Measurements from ENCODE around the gene MPRIP. TPM values are rescaled to one million over a fixed set of nuclear protein-coding genes. Genes with fewer than 3 reads are reported as not detected.
A peak's percentile ranks its signal among the peaks of the same experiment; 100 is the strongest.

The MPRIP gene
- total and polyA plus RNA-seq, 2 of the 13 experiments (the other 11 are each of a cell fraction or from before 2014, with no cell fraction given) = 50.2 to 52.4 TPM

DNA sequence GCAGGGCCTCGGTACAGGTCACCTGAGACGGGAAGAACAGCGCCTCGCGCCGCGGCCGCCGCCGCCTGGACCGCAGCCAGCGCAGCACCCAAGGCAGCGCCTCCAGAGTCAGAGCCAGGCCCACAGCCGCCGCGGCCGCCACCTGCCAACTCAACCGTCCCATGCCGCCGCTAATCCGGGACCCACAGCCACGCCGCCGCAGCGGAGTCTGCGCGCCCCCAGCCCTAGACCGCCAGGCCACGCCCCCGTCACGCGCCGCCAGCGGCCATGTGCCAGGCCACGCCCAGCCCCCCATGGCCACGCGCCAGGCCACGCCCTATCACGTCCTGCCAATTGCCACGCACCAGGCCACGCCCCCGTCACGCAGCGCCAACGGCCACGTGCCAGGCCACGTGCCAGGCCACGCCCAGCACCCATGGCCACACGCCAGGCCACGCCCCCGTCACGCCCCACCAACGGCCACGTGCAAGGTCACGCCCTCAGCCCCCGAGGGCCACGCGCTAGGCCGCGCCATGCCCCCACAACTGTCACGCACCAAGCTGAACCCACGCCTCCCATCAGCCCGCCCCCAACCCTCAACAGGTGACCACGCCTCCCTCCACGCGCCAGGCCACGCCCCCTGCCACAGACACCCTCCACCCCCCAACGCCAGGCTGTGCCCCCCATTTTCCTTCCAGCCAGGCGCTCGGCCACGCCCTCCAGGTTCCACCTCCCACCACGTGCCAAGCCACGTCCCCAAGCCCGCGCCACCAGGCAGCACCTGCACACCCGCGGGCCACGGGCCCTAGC, 164.1 kb downstream of the MPRIP start, which contains the start of gene PLD6 (continued):
- TF ChIP-seq ZNF674 (CRISPR knock-in tag; IDR thresholded peaks at IDR 0.05; ENCODE audit: low read depth) (peak; percentile 90), ZNF235 (CRISPR knock-in tag; IDR thresholded peaks at IDR 0.05; ENCODE audit: borderline replicate concordance) (peak; percentile 85), ZNF570 (CRISPR knock-in tag; IDR thresholded peaks at IDR 0.05; ENCODE audit: borderline replicate concordance) (0 out of 2 replicates have a peak, but pooled peaks have one; percentile 41), ZNF766 (CRISPR knock-in tag; IDR thresholded peaks at IDR 0.05; ENCODE audit: borderline replicate concordance) (peak; percentile 97), U2AF1 (optimal IDR thresholded peaks at IDR 0.05; ENCODE audit: low read depth, low read length) (no peak), MED8 (CRISPR knock-in tag; IDR thresholded peaks at IDR 0.05; ENCODE audit: insufficient replicate concordance) (peak; percentile 87), PATZ1 (CRISPR knock-in tag; IDR thresholded peaks at IDR 0.05) (peak; percentile 94), ZNF776 (CRISPR knock-in tag; IDR thresholded peaks at IDR 0.05) (peak; percentile 100), TGIF2 (CRISPR knock-in tag; IDR thresholded peaks at IDR 0.05) (peak; percentile 91), RAD21 (CRISPR knock-in tag; IDR thresholded peaks at IDR 0.05) (peak; percentile 48), MTA3 (CRISPR knock-in tag; IDR thresholded peaks at IDR 0.05) (no peak)
- TF ChIP-seq, protein P1, sequence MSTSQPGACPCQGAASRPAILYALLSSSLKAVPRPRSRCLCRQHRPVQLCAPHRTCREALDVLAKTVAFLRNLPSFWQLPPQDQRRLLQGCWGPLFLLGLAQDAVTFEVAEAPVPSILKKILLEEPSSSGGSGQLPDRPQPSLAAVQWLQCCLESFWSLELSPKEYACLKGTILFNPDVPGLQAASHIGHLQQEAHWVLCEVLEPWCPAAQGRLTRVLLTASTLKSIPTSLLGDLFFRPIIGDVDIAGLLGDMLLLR (CRISPR knock-in tag; IDR thresholded peaks at IDR 0.05) = peak; percentile 98
- TF ChIP-seq, protein P2, sequence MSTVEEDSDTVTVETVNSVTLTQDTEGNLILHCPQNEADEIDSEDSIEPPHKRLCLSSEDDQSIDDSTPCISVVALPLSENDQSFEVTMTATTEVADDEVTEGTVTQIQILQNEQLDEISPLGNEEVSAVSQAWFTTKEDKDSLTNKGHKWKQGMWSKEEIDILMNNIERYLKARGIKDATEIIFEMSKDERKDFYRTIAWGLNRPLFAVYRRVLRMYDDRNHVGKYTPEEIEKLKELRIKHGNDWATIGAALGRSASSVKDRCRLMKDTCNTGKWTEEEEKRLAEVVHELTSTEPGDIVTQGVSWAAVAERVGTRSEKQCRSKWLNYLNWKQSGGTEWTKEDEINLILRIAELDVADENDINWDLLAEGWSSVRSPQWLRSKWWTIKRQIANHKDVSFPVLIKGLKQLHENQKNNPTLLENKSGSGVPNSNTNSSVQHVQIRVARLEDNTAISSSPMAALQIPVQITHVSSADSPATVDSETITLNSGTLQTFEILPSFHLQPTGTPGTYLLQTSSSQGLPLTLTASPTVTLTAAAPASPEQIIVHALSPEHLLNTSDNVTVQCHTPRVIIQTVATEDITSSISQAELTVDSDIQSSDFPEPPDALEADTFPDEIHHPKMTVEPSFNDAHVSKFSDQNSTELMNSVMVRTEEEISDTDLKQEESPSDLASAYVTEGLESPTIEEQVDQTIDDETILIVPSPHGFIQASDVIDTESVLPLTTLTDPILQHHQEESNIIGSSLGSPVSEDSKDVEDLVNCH (CRISPR knock-in tag; IDR thresholded peaks at IDR 0.05) = peak; percentile 54; the same call in 1 of the 2 replicates
- TF ChIP-seq, protein P3, sequence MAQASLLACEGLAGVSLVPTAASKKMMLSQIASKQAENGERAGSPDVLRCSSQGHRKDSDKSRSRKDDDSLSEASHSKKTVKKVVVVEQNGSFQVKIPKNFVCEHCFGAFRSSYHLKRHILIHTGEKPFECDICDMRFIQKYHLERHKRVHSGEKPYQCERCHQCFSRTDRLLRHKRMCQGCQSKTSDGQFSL (CRISPR knock-in tag; IDR thresholded peaks at IDR 0.05) = peak; percentile 33
- TF ChIP-seq, protein P4, sequence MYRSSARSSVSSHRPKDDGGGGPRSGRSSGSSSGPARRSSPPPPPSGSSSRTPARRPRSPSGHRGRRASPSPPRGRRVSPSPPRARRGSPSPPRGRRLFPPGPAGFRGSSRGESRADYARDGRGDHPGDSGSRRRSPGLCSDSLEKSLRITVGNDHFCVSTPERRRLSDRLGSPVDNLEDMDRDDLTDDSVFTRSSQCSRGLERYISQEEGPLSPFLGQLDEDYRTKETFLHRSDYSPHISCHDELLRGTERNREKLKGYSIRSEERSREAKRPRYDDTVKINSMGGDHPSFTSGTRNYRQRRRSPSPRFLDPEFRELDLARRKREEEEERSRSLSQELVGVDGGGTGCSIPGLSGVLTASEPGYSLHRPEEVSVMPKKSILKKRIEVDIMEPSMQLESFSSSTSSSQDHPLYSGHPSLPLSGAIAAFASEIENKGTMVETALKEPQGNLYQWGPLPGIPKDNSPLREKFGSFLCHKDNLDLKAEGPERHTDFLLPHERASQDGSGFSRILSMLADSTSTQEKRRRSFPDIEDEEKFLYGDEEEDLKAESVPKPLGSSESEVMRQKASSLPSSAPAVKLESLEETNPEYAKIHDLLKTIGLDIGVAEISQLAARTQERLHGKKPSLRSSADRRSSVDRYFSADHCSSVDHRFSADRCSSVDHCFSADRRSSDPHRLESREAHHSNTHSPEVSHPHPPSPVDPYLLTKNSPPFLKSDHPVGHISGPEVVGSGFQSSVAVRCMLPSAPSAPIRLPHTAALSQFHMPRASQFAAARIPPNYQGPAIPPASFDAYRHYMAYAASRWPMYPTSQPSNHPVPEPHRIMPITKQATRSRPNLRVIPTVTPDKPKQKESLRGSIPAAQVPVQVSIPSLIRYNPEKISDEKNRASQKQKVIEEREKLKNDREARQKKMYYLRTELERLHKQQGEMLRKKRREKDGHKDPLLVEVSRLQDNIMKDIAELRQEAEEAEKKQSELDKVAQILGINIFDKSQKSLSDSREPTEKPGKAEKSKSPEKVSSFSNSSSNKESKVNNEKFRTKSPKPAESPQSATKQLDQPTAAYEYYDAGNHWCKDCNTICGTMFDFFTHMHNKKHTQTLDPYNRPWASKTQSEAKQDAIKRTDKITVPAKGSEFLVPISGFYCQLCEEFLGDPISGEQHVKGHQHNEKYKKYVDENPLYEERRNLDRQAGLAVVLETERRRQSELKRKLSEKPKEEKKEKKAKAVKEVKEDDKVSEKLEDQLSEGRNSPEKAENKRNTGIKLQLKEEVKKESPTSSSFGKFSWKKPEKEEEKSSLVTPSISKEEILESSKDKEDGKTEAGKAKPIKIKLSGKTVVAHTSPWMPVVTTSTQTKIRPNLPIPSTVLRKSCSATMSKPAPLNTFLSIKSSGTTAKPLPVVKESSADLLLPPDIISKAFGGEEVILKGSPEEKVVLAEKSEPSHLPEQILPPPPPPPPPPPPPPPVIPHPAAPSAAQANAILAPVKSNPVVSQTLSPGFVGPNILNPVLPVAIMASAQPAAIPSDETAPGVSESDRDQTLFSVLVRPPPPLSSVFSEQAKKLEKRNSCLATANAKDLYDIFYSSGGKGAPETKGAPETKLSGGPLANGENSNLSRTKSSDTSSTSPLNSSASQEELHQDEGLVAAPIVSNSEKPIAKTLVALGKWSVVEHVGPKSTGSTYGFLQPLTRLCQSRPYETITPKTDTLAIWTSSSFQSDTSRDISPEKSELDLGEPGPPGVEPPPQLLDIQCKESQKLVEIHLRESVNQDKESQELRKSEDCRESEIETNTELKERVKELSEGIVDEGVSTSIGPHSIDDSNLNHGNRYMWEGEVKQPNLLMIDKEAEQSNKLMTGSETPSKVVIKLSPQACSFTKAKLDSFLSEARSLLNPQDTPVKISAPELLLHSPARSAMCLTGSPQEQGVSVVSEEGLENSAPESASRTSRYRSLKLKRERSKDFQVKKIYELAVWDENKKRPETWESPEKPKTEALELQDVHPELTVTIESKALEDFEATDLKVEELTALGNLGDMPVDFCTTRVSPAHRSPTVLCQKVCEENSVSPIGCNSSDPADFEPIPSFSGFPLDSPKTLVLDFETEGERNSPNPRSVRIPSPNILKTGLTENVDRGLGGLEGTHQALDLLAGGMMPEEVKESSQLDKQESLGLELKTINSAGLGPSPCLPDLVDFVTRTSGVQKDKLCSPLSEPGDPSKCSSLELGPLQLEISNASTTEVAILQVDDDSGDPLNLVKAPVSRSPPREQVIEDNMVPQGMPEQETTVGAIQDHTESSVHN (CRISPR knock-in tag; IDR thresholded peaks at IDR 0.05) = peak; percentile 70
